ENCODE data around the gene RPS6KL1.
"Not testable (repeated sequence)": the region's sequence is repeated elsewhere in the genome, so short reads cannot be mapped to it uniquely, and the experiment has no call there.

The RPS6KL1 gene

DNA sequence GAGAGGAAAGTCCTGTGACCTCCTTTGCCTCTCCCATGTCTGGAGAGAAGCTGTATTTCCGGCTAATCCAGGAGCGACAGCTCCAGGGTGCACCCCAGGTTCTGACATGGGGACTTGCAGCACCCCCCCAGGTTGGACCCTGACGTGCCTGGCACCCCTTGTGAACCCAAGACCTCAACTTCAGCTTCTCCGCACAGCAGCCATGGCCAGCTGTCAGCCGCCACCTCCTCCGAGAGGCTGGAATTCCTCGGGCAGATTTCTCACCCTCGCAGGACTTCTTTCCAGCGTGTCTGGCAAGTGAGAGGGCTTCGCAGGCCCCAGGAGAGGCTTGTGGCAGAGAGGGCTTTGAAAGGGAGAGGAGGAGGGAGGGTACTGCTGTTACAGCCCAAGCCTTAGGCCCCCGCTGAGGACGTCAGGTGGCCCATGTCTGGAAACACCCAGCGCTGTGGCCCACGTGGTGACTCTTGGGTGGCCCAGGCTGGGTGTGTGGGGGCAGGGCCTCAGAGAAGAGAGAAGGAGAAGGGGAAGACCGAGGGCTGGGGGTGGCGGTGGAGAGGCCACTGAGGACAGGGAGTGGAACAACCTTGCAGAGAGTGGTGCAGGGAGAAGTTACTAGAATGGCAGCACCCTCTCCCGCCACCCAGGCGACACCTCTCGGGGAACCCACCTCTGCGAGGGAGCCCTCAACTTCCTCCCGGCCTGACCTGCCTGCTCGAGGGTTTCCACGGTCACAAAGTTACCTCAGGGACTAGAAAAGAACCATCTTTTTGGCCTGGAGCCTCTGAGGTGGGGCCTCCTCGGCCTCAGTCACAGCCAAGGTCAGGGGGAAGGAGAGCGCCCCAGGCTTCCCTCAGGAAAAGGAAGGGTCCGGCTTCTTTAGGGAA, 11.7 kb upstream of the RPS6KL1 start:
- DNase-seq: no peak

DNA sequence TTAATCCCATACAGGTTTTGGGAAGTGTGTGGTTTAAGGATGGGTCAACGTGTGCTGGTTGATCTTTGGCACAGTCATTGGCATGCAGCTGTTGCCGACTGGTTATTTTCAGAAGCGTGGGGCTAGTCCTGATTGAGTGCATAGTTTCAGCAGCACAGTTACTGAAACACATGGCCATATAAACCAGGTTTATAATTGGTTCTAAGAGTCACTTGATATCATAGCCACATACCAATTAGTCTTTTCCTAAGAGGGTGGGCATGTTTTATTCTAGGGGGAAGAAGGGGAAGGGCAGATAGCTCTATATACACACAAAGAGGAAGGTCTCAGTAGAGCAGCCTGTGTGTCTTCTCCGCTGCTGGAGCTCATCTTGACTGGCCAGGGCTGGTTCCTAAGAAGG, 11.0 kb upstream of the RPS6KL1 start:
- DNase-seq: no peak

DNA sequence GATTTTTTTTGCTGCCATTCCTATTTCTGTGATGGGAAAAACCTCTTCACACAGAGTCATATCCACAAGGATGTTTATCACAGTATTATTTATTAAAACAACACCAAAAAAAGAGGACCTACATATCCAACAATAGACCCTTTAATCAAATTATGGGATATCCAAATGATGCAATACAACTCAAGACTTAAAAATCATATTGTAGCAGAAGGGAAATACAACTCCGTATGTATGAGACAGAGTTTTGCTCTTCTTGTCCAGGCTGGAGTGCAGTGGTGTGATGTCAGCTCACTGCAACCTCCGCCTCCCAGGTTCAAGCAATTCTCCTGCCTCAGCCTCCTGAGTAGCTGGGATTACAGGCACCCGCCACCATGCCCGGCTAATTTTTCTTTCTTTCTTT, 9.9 kb upstream of the RPS6KL1 start:
- not testable (repeated sequence) for DNase-seq

DNA sequence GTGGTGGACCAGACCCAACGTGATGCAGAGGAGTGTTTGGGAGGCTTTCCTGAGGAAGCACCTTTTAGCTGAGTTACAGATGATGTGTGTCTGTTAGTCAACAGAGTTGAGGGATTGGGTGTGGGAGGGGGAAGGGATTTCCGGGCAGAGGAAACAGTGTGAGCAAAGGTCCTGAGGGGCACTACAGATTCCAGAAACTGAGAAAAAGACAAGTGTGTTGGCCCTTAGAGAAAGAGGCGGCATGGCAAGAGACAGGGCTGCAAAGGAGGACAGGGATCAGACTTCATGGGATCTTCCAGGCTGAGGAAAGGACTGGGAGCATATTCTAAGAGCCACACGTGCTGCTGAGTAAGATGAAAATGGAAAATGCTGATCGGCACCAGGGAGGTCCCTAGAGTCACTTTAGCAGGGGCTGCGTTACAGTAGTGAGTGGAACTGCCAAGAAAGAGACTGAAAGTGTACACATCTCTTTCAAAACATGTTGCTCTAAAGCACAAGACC, 9.4 kb upstream of the RPS6KL1 start:
- DNase-seq: no peak

DNA sequence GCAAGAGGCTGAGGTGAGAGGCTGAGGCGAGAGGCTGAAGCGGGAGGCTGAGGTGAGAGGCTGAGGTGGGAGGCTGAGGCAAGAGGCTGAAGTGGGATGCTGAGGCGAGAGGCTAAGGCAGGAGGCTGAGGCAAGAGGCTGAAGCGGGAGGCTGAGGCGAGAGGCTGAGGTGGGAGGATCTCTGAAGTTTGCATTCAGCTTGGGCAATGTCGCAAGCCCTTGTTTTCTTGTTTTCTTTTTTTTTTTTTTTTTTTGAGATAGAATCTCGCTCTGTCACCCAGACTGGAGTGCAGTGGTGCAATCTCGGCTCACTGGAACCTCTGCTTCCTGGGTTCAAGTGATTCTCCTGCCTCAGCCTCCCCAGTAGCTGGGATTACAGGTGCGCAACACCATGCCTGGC, 8.7 kb upstream of the RPS6KL1 start:
- DNase-seq: not testable (repeated sequence)

DNA sequence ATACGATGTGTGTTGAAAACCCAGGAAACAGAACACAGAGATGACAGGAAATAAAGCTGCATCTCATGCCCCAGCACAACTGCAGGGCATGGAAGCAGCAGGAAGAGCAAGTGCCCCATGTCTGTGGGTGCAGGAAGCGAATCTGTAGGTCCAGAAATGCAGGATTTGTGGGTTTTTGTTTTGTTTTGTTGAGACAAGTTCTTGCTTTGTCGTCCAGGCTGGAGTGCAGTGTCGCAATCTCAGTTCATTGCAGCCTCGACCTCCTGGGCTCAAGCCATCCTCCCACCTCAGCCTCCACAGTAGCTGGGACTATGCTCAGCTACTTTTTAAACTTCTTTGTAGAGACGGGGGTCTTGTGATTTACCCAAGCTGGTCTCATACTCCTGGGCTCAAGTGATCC, 6.2 kb upstream of the RPS6KL1 start:
- DNase-seq: no peak

DNA sequence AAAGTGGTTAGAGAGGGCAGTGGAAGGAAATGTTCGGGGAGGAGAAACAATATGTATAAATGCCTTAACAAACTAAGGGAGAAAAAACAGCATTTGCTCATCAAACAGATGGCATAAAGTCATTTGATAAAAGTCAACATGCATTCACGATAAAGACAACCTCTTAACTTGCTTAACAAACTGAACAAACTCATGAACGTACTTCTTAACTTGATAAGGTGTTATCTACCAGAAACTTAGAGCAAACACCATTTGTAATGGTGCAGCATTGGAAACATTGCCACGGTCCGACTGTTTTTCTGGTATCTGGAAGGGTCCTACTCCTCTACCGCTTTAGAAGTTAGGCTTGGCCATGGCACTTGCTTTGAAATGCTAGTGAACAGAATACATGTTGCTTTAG, 4.2 kb upstream of the RPS6KL1 start:
- no peak for DNase-seq

DNA sequence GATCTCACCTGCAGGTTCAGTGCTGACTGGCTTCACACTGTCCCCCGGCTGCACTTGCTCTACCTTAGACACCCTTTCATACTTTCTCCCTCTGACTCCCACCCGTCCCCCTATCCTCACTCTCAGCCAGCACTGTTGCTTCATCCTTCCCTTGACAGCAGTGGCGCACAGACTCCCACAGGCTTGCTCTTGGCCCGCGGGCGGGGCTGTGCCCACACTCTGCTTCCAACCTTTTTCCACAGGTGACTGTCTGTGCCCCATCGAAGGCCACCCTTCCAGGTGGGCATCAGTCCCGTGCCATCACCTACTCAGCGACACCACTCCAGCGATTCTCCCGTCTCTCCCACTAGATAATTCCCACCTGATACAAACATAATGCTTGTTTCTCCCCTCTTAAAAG, 1.0 kb upstream of the RPS6KL1 start:
- no peak for DNase-seq

DNA sequence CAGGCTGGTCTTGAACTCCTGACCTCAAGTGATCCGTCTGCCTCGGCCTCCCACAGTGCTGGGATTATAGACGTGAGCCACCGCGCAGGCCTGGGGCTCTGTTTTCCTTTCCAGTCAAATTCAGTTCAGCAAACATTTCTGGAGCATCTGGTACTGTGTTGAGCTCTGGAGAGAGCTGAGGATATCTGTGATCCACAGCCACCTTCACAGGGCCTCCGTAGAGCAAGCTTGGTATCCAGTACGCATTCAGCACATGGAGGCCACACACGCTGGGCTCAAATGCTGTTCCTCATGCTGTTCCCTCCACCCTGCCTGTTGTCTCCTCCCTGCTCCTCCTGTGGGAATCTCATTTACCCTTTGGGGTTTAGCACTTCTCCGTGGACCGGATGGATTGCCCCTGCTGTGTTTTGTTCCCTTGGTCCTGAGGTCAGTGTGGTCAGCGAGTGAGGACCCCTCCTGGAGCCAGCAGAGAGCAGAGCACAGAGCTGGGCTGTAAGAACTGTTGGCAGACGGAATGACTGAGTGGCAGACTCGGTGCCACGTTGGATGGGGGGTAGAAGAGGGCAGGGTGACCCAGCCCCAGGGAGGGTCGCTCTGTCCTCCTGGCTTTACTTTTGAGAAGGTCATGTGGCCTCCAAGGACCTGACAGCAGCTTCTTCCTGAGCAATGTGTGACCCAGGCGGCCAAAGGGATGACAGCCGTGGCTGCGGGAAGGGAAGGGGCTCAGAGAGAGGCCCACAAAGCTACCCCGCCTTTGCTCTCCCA, 891 bp downstream of the RPS6KL1 start:
- DNase-seq: no peak

DNA sequence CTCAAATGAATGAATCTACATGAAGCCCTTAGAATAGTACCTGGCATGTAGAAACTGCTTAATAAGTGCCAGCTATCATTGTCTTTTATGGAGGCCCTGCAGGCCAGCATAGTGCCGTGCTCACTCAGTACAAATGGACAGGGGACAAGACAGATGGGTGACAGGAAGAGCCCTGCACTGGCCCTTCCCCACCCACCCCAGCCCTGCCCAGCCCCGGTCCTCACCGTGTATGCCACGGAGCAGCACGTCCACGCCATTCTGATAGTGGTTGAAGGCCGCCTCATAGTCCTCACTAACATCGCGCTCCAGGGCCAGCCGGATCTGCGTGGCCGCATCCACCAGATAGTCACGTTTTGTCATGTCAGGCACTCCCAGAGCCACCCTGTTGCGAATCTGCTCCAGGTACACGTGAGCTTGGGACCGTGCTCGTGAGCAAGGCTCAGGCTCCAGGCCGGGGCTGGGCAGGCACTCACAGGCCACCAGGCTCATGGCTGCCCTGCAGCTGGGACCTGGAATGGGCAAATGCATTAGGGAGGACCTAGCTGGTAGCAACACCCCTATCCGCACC, 1.9 kb downstream of the RPS6KL1 start:
- no peak for DNase-seq

DNA sequence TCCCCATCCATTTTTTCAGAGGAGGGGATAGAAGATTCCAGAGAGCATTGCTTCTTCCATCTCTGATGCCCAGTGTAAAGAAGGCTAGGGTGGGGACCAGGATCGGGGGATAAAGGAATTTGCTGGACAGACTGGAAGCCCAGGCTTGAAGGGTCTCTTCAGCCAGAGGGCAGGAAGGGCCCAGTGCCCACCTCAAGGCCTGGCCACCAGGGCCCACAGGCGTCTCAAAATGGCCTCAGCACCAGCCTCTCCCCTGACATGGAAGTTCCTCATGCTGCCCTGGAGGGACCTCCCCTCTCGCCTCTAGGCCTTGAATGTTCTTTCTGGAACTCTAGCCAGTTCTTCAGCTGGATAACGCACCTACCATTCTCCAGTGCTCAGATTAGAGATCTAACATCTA, 2.8 kb downstream of the RPS6KL1 start:
- no peak for DNase-seq

DNA sequence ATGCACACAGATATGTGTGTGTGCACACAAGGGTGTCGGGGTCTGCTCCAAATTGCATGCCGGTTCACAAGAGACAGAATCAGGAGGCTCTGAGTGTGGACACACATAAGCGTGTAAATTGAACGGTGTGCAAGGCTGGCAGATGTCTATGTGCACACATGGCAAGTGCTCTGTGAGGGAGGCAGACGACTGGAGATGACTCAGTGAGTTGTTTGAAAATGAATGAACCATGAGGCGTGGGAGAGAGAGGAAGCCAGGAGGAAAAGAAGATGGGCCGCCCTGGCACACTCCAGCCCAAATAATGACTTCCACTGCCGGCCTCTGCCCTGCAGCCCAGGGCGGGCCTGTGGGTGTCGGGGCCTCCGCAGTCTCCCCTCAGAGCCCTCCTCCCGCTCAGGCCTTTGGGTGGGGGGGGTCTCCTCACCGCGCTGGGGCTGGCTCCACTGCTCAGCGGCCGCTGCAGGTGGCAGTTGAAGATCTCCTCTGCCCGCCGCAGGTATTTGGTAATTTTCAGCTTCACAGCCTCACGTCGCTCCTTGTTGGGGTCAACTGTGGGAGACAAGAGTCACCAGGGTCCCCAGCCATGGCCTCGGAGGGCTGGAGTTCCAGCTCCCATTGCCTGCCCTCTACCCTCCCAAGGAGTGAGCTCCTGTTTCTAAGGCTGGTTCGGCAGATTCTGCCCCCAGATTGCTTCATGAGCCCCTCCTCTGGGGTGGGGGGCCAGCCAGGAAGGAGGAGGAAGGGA, 3.5 kb downstream of the RPS6KL1 start:
- no peak for DNase-seq

DNA sequence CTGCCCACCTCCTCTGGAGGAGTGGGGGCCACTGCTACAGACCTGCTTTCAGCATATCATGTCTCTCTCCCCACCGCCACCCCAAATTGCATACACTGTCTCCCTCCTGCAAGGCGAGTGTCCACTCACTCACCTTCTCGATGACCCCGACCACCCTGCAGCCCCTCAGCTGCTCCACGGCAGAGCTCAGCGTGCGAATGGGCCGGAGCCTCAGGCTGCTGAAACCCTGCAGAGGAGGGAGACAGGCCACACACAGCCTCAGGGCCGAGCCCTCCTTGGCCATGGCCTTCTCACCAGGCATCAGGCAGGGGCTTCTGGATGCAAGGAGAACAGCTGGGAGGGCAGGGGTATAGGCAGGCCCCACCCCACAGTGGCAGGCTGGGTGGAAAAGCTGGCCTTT, 4.7 kb downstream of the RPS6KL1 start:
- no peak for DNase-seq

DNA sequence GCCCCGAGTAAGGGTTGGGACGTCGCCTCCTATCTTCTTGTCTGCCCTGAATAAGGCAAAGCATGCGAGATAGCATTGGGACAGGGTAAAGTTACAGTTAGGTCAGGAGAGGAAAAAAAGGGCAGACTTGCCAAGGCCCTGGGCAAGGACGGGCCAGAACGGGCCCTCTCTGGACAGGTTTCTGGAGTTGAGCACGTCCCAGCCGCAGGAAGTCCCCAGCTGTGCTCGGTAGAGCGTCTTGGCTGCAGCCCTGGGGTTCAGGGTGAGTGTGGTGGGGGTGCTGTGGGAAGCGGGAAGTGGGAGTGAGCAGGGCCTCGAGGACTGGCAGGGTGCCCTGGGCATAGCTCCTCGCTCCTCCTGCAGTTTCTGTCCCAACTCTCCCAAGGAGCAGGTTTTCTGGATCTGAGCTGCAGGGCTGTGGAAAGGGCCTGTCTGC, 5.4 kb downstream of the RPS6KL1 start:
- DNase-seq: no peak

DNA sequence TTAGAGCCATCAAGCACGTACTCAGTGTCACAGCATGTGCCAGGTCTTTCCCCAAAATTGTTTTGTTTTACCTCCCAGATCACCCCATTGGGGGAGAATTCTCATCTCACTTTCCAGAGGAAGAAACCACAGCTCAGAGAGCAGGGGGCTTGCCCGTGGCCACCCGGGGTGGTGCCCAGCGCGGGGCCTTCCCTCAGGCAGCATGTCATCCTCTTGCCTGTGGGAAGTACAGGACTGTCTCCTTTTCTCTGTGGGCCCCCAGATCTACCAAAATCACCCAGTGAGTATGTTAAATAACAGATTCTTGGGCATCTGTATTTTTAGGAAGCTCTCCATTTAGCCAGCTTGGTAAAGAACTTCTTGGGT, 5.9 kb downstream of the RPS6KL1 start:
- DNase-seq: no peak

DNA sequence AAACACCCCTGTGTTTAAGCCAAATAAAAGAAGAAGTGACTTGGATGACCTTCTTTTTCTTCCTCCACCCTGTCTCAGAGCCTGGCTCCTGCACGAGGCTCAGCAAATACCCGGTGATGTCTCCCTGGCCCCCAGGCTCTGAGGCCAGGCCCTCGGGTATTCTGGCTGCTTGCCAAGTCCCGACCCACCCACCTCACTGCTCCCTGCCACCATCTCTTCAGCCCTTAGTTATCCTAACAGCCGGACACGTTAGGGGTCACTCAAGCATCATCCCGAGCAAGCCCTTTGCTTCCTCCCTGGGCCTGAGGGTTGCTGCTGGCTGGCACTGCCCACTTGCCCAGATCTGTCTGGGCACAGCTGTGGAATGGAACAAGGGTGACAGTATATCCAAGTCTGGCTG, 7.2 kb downstream of the RPS6KL1 start:
- no peak for DNase-seq

DNA sequence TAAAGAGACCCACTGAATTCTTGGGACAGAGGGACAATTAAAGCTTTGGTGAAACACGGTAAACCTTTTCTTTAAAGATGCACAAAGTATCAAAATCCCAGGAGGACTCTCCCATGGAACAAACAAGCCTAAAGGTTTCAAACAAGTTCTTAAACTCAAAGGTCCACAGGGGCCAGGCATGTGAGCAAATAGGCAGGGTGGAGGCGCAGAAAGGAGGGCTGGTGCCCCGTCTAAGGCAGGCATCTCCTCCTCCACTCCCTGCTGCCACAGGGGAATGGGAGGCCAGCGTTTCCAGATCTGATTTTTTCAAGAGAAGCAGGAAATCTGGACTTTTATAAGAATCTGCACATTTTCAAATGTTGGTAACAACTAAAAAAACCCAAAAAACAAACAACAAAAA, 7.6 kb downstream of the RPS6KL1 start:
- DNase-seq: no peak

DNA sequence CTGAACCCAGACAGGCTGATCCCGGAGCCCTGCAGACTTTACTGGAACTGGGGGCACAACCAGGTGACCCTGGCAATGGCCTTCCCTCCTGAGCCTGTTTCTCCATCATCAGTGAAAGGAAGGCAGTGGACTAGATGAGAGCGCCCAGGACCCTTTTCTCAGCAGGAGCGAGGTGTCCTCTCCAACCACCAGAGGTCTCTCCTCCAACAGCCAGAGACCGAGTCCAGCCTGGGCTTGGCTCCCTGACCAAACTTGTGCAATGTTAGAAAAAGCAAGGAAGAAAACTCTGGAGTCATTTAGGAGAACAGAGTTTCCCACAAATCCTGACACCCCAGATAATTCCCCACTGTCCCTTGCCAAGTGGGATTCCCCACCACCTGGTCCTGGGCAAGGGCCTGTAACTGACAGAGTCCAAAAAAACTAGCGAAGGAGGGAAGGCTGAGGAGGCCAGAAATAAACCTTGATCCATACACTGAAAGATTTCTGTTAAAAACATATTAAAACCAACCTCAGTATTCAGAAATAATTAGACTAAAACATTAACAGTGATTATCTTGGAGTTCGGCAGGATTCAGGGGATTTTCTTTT, 9.0 kb downstream of the RPS6KL1 start:
- no peak for DNase-seq

DNA sequence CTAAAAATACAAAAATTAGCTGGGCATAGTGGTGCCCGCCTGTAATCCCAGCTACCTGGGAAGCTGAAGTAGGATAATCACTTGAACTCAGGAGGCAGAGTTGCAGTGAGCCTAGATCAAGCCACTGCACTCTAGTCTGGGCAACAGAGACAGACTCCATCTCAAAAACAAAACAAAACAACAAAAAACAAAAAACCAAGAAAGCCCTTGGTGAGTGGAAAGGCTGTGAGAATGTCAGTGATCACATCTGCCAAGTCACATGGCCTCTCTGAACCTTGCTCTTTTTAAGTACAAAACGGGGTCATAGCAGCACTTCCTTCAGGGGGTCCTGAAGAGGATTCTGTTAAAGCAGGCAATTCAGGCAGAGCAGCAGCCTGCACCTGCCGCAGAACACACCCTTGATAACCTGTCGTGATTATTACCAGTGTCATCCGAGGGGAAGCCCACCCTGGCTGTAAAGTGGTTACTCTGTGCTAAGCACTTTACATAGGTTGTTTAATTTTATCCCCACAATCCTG, 9.6 kb downstream of the RPS6KL1 start:
- DNase-seq: no peak

DNA sequence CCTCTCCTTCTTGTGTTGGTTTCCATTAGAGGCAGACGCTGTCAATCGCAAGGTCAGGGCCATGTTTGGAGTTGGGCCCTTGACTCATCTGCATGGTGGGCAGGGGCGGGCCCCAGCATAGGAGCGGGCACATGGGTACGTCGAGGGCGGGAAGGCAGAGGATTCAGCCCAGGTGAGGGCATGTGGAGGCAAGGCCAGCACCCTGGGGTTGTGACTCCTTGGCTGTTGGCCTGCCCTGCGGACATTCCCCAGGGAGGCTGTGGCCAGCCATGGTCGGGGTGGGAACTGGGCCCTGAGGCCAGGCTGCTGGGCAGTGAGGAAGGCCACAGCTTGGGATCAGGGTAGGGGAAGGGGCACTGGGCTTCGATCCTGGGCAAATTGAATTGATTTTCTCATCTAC, 10.3 kb downstream of the RPS6KL1 start:
- no peak for DNase-seq

DNA sequence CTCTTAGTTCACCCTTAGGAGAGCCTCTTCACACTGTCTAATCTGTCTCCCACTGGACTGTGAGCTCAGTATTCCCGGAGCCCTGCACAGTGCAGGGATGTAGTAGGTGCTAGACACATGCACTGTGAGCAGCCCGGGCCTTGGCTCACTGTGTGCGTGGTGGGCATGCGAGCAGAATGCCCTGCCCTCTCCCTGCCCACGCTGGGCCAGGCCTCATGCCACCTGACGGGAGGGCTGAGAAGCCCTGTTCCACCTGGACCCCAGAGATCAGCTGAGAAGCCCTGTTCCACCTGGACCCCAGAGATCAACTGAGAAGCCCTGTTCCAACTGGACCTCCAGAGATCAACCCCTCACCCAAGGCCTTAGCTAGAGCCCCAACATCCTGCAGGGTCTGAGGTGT, 10.9 kb downstream of the RPS6KL1 start:
- no peak for DNase-seq

DNA sequence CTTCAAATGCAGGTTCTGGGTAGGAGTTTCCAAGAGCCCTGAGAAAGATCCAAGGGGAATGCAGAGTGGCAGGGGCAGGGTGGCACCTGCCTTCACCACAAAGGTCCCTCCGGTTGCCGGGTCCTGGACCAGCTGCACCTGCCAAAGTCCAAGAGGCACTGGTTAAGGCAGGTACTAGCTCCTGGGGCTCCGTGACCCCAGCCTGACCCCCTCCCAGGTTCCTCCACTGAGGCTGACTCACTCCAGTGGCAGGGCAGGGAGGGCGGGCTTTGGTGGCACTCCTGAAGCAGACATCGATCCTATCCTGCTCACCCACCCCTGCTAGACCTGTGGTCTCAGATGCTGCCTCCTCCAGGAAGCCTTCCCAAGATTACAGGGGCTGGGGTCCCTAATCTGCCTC, 11.4 kb downstream of the RPS6KL1 start:
- no peak for DNase-seq

DNA sequence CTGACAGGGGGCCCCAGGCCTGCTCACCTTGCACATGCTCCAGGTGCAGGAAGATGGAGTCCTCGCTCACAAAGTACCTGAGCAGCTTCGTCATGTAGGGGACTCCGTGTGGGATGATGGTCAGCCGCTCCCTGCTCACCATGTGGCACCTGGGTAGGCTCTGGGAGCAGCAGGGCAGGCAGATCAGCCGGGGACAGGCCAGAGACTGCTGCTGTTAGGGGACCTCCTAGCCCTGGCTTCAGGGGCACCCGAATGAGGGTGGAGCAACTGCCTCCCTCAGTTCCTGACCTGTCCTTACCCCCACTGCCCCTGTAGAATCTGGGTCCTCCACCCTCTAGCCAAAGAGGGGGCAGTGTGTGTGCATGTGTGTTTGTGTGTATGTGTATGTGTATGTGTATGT, 11.8 kb downstream of the RPS6KL1 start:
- no peak for DNase-seq

Data from SIG-M5 (cell line).